ENCODE data around the gene HOXD13.

Gene HOXD13

DNA sequence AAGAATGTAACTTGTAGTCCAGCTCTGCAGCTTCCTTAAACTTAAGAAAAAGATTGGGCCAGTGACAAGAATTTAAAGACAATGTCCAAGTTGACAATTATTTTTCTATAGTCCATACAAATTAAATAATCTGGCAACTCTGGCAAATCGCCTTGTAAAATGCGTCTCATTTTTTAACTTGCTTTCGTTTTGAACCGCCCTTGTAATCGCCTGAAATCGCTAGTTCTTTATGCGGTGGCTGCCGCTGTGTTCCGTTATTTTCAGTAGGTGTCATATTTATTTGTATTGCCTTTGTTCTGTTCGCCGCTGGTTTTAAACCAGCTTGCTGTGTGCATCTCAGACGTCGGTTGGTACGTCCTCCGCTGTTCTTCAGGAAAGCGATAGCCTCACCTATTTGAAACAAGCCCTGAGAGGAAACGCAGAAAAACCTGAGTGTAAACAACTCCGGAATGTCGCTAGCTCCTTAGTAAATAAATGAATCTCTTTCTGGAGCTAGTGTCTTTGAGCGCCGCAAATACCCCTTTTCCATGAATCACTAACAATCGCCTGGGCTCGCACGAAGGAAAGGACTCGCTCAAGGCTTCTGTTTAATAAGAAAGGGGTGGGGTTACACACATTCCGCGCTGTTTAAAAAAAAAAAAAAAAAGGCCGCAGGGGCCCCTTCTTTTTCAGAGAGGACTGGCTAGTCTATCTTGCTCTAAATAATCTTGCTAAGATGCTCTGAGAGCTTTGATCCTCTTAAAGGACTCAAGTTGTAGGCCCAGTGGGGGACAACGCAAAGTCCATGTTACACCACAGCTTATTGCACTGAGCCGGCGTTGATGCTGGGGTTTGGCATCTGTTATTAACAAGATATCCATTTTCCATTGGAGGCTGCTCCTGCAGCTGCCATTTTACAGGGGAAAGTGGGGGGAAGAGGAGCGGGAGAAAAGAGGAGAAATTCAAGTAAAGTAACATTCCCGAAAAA lies 40.0 kb downstream of the HOXD13 start:
- H3K79me2 ChIP-seq (ENCODE audit: low read length) = no peaks in the 10 kb centered on the region

DNA sequence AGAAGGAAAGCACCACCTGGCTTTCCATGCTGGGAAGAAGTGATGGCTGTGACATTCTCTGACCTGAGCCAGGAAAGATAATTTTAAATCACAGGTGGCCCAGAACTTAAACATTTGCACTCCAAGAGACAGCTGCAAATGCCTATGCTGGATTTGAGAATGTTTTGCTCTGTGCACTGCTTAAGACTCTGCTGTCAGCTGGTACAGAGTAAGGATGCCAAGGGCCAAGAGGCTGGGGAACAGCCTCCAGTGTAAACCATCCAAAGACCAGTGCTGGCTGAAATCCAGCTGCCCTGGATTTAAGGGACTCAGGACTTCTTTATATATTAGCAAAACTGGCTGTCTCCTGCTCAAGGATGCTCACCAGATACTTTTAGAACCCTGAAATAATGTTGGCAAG lies 40.9 kb downstream of the HOXD13 start:
- no peak overlapping the region for H3K27ac ChIP-seq (ENCODE audit: low read length)
- no peaks in the 10 kb centered on the region for H3K9me2 ChIP-seq (replicated peaks; ENCODE audit: insufficient read depth, low read length)
- DNase-seq = no peak
- H3K4me1 ChIP-seq (ENCODE audit: low read length) = peaks cover 13% of the 10 kb centered on the region
- H3K27me3 ChIP-seq (replicated peaks; ENCODE audit: insufficient read depth, low read length) = peaks cover 14% of the 10 kb centered on the region; the same call in 1 of the 2 replicates
- no peaks in the 10 kb centered on the region for H3K36me3 ChIP-seq (replicated peaks; ENCODE audit: insufficient read depth, low read length)
- no peak overlapping the region for H3K4me2 ChIP-seq (ENCODE audit: low read depth, low read length)
- H3K9ac ChIP-seq (ENCODE audit: low read length) = no peak overlapping the region
- H3K4me3 ChIP-seq (ENCODE audit: low read length) = no peak overlapping the region
- H3K79me2 ChIP-seq (ENCODE audit: low read length) = no peaks in the 10 kb centered on the region
- no peaks in the 10 kb centered on the region for H4K20me1 ChIP-seq (ENCODE audit: insufficient read depth, low read length)
- TF ChIP-seq, protein P1, sequence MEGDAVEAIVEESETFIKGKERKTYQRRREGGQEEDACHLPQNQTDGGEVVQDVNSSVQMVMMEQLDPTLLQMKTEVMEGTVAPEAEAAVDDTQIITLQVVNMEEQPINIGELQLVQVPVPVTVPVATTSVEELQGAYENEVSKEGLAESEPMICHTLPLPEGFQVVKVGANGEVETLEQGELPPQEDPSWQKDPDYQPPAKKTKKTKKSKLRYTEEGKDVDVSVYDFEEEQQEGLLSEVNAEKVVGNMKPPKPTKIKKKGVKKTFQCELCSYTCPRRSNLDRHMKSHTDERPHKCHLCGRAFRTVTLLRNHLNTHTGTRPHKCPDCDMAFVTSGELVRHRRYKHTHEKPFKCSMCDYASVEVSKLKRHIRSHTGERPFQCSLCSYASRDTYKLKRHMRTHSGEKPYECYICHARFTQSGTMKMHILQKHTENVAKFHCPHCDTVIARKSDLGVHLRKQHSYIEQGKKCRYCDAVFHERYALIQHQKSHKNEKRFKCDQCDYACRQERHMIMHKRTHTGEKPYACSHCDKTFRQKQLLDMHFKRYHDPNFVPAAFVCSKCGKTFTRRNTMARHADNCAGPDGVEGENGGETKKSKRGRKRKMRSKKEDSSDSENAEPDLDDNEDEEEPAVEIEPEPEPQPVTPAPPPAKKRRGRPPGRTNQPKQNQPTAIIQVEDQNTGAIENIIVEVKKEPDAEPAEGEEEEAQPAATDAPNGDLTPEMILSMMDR (IDR thresholded peaks at IDR 0.05; ENCODE audit: low read length) = no peak
- TF ChIP-seq EZH2 (optimal IDR thresholded peaks at IDR 0.05; ENCODE audit: low read depth, low read length) = no peak
- no peak overlapping the region for H2AFZ ChIP-seq (ENCODE audit: low read length)
- H3K9me3 ChIP-seq (replicated peaks; ENCODE audit: insufficient read depth, low read length) = no peaks in the 10 kb centered on the region
- H3F3A ChIP-seq (ENCODE audit: insufficient read depth, low read length) = no peaks in the 10 kb centered on the region

More for the DNA sequence above, 40.0 kb downstream of the HOXD13 start:
- H3K9me3 ChIP-seq (replicated peaks; ENCODE audit: insufficient read depth, low read length) = no peaks in the 10 kb centered on the region
- H3F3A ChIP-seq (ENCODE audit: insufficient read depth, low read length) = no peaks in the 10 kb centered on the region
- no peak overlapping the region for H3K4me3 ChIP-seq (ENCODE audit: low read length)
- H3K27ac ChIP-seq (ENCODE audit: low read length) = no peak overlapping the region
- H3K36me3 ChIP-seq (replicated peaks; ENCODE audit: insufficient read depth, low read length) = no peaks in the 10 kb centered on the region
- no peak overlapping the region for H3K4me2 ChIP-seq (ENCODE audit: low read depth, low read length)
- no peaks in the 10 kb centered on the region for H4K20me1 ChIP-seq (ENCODE audit: insufficient read depth, low read length)
- TF ChIP-seq EZH2phosphoT487 (IDR thresholded peaks at IDR 0.05; ENCODE audit: low read length) = no peak
- no peak for TF ChIP-seq EZH2 (optimal IDR thresholded peaks at IDR 0.05; ENCODE audit: low read depth, low read length)
- TF ChIP-seq, protein P1 (IDR thresholded peaks at IDR 0.05; ENCODE audit: low read length) = no peak
- peaks cover 7% of the 10 kb centered on the region for H3K4me1 ChIP-seq (ENCODE audit: low read length)
- no peak overlapping the region for H3K9ac ChIP-seq (ENCODE audit: low read length)
- H3K9me2 ChIP-seq (replicated peaks; ENCODE audit: insufficient read depth, low read length) = no peaks in the 10 kb centered on the region
- DNase-seq = no peak
- H3K27me3 ChIP-seq (replicated peaks; ENCODE audit: insufficient read depth, low read length) = peaks cover 19% of the 10 kb centered on the region; the same call in 1 of the 2 replicates
- H2AFZ ChIP-seq (ENCODE audit: low read length) = no peak overlapping the region

DNA sequence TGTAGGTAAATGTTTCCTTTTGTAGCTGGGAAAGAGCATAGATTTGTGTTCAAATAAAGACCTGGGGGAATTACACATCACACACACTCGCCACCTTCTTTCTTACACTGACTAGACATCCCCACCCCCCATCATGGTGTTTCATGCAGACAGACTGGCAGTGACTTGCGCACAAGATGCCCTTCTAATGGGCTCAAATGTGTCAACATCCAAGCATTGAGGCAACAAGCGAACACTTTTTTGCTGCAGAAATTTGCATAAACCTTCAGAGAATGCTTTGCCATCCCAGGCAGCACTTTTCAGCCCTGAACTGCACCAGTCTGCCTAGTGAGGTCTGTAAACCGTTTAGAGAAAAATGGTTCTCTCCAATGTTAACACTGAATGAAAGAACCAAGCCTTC lies 41.5 kb downstream of the HOXD13 start:
- no peak overlapping the region for H3K4me3 ChIP-seq (ENCODE audit: low read length)
- no peaks in the 10 kb centered on the region for H3K9me3 ChIP-seq (replicated peaks; ENCODE audit: insufficient read depth, low read length)
- H3K79me2 ChIP-seq (ENCODE audit: low read length) = no peaks in the 10 kb centered on the region
- TF ChIP-seq EZH2phosphoT487 (IDR thresholded peaks at IDR 0.05; ENCODE audit: low read length) (no peak), EZH2 (optimal IDR thresholded peaks at IDR 0.05; ENCODE audit: low read depth, low read length) (no peak)
- TF ChIP-seq, protein P1 (IDR thresholded peaks at IDR 0.05; ENCODE audit: low read length) = no peak
- no peaks in the 10 kb centered on the region for H3K9me2 ChIP-seq (replicated peaks; ENCODE audit: insufficient read depth, low read length)
- H3K27ac ChIP-seq (ENCODE audit: low read length) = no peak overlapping the region
- H2AFZ ChIP-seq (ENCODE audit: low read length) = no peak overlapping the region
- no peaks in the 10 kb centered on the region for H3K36me3 ChIP-seq (replicated peaks; ENCODE audit: insufficient read depth, low read length)
- H3K9ac ChIP-seq (ENCODE audit: low read length) = no peak overlapping the region
- H3K4me2 ChIP-seq (ENCODE audit: low read depth, low read length) = no peak overlapping the region
- H4K20me1 ChIP-seq (ENCODE audit: insufficient read depth, low read length) = no peaks in the 10 kb centered on the region
- peaks cover 13% of the 10 kb centered on the region for H3K4me1 ChIP-seq (ENCODE audit: low read length)
- no peaks in the 10 kb centered on the region for H3F3A ChIP-seq (ENCODE audit: insufficient read depth, low read length)
- no peak for DNase-seq
- H3K27me3 ChIP-seq (replicated peaks; ENCODE audit: insufficient read depth, low read length) = peaks cover 15% of the 10 kb centered on the region; the same call in 1 of the 2 replicates

Measured in MM.1S (cell line).